Thyroid gland (tissue), 4 donors: Measurements from ENCODE around the gene LGALS7B.

Experiments
- POLR2A ChIP-seq, 2 donors: fragments of 450-650 bp; IDR thresholded peaks; one replicate each; pipeline ENCODE4 v1.6.1; 2017; ENCODE audit warnings: antibody characterized with exemption in 2 of 2, mild to moderate bottlenecking in 2 of 2, moderate library complexity in 1 of 2
- TF ChIP-seq, protein P1 (sequence below), 6 experiments: fragments of 200-600 bp in 3 of 6; fragments of 450-650 bp in 3 of 6; sonication (generic) in 3 of 6; IDR thresholded peaks; one replicate each; pipeline ENCODE4 v1.5.1; 2016 to 2019; ENCODE audit warnings: antibody characterized with exemption in 6 of 6, mild to moderate bottlenecking in 2 of 6, inconsistent platforms in 1 of 6, moderate library complexity in 1 of 6

DNA sequence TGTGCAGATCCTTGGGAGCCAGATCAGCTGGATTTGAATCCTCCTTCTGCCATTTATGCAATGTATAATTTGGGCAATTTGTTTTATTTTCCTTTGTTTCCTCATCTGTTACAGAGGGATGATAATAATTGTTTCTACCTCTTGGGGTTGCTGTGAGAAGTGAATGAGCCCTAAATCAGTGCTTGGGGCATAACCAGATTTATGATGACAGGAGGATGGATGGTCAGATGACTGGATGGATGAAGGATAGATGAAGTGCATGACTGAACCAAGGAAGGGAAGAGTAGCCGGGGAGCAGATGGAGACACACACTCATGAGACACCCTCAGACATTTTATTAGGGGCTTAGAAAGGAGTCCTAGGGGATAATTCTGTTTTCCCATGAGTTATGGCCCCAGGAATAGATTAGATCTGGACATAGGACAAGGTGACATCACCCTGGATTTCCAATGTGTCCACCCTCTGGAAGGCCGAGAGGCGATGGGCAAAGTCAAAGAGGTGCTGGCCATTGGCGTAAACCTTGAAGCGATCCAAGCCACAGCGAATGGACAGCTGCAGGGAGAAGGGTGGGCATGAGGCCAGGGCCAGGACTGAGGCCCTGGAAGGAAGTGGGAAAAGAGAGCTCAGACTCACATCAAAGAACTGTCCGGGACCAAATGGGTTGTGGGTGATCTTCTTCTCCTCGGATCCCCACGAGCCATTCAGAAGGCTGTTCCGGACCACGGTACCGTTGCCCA lies 12.5 kb downstream of the LGALS7B start:
- TF ChIP-seq, protein P1, sequence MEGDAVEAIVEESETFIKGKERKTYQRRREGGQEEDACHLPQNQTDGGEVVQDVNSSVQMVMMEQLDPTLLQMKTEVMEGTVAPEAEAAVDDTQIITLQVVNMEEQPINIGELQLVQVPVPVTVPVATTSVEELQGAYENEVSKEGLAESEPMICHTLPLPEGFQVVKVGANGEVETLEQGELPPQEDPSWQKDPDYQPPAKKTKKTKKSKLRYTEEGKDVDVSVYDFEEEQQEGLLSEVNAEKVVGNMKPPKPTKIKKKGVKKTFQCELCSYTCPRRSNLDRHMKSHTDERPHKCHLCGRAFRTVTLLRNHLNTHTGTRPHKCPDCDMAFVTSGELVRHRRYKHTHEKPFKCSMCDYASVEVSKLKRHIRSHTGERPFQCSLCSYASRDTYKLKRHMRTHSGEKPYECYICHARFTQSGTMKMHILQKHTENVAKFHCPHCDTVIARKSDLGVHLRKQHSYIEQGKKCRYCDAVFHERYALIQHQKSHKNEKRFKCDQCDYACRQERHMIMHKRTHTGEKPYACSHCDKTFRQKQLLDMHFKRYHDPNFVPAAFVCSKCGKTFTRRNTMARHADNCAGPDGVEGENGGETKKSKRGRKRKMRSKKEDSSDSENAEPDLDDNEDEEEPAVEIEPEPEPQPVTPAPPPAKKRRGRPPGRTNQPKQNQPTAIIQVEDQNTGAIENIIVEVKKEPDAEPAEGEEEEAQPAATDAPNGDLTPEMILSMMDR (IDR thresholded peaks at IDR 0.05) = no peak
- TF ChIP-seq POLR2A (IDR thresholded peaks at IDR 0.05) = no peak
